ENCODE results near the gene UBE2Q2.
A peak's percentile ranks its signal among the peaks of the same experiment; 100 is the strongest.

UBE2Q2 gene

DNA sequence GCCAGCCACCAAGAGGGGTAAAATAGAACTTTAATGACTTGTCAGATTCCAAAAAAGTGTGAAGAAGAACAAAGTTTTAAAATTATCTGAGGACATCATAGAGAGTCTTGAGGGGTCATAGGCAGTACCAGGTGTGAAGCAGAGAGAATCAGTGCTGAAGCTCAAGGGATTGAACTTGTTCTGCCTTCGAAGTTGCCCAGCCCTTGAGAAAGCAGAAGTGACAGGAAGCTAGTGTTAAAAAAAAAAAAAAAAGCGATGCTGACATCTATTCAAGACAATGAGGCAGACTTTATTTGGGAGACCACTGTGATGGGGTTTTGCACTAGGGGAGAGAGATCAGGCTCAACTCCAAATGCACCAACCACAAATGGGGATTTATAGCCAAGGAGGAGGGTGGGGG is 82.2 kb downstream of the UBE2Q2 start:
- Histone ChIP-seq H2BK5ac (ENCODE audit: low read depth, low read length, poor library complexity) (no peak overlapping the region), H3K23ac (ENCODE audit: low read length) (no peak overlapping the region), H2AFZ (ENCODE audit: insufficient read depth, low read length, poor library complexity) (no peak overlapping the region), H4K12ac (ENCODE audit: low read depth, low read length) (no peak overlapping the region), H2BK120ac (ENCODE audit: insufficient read depth, low read length, poor library complexity) (no peak overlapping the region), H3K4me1 (ENCODE audit: control insufficient read depth in 1 of 2, insufficient read depth in 2 of 2, low read length in 2 of 2) (peaks cover 0 to 6% of the 10 kb centered on the region in 2 experiments), H3K79me2 (ENCODE audit: control insufficient read depth, insufficient read depth, low read length, poor library complexity) (peaks cover 2% of the 10 kb centered on the region), H3K4me3 (ENCODE audit: low read depth, low read length) (no peak overlapping the region), H3K36me3 (ENCODE audit: control insufficient read depth in 1 of 2, insufficient read depth in 2 of 2, low read length in 2 of 2) (peaks cover 0 to 15% of the 10 kb centered on the region in 2 experiments), H3K18ac (ENCODE audit: low read length) (no peak overlapping the region), H3K14ac (ENCODE audit: low read length) (no peak overlapping the region), H4K91ac (ENCODE audit: low read depth, low read length) (no peak overlapping the region), H3K79me1 (ENCODE audit: low read length) (no peaks in the 10 kb centered on the region), H4K8ac (ENCODE audit: low read depth, low read length) (no peak overlapping the region), H3K27ac (ENCODE audit: low read depth, low read length) (no peak overlapping the region), H2AK5ac (ENCODE audit: low read length) (no peak overlapping the region), H3K27me3 (ENCODE audit: insufficient read depth, low read length) (no peaks in the 10 kb centered on the region), H2BK12ac (ENCODE audit: low read length) (no peak overlapping the region), H3K4ac (ENCODE audit: low read depth, low read length) (no peak overlapping the region), H3K9ac (ENCODE audit: low read length) (no peak overlapping the region), H3K9me3 (ENCODE audit: insufficient read depth, low read depth, low read length) (no peaks in the 10 kb centered on the region), H3K4me2 (ENCODE audit: low read length) (no peak overlapping the region)
- DNase-seq = no peak
- no CpG with 5 or more reads among the region's 2 CpGs for WGBS (ENCODE audit: extremely low coverage, insufficient coverage, insufficient read length)

DNA sequence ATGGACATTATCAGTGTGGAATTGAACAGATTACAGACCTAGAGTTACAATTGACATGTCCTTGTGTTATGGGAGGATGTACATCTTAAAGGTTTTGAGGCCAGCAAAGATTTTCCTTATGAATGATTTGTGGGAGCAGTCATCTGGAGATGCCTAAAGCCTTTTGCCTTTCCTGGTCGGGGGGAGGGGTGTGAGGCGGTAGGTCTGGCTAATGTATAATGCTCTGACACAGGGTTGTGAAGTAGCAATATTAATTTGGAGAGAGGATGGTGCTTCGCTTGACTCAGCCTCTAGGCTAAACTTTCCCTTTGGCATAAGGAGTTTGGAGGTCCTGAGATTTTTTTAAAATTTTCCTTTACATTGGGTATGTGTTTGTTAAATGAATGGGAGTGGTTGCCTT is 83.7 kb downstream of the UBE2Q2 start:
- Histone ChIP-seq H3K4me2 (ENCODE audit: low read length) (no peak overlapping the region), H3K14ac (ENCODE audit: low read length) (no peak overlapping the region), H3K27ac (ENCODE audit: low read depth, low read length) (no peak overlapping the region), H3K79me1 (ENCODE audit: low read length) (no peaks in the 10 kb centered on the region), H3K18ac (ENCODE audit: low read length) (no peak overlapping the region), H3K23ac (ENCODE audit: low read length) (no peak overlapping the region), H3K9ac (ENCODE audit: low read length) (no peak overlapping the region), H3K4me1 (ENCODE audit: control insufficient read depth in 1 of 2, insufficient read depth in 2 of 2, low read length in 2 of 2) (peaks cover 0 to 6% of the 10 kb centered on the region in 2 experiments), H2AFZ (ENCODE audit: insufficient read depth, low read length, poor library complexity) (no peak overlapping the region), H3K9me3 (ENCODE audit: insufficient read depth, low read depth, low read length) (no peaks in the 10 kb centered on the region), H3K79me2 (ENCODE audit: control insufficient read depth, insufficient read depth, low read length, poor library complexity) (peaks cover 2% of the 10 kb centered on the region), H2BK5ac (ENCODE audit: low read depth, low read length, poor library complexity) (no peak overlapping the region), H2BK120ac (ENCODE audit: insufficient read depth, low read length, poor library complexity) (no peak overlapping the region), H3K36me3 (ENCODE audit: control insufficient read depth in 1 of 2, insufficient read depth in 2 of 2, low read length in 2 of 2) (peaks cover 0 to 18% of the 10 kb centered on the region in 2 experiments), H4K12ac (ENCODE audit: low read depth, low read length) (no peak overlapping the region), H3K4me3 (ENCODE audit: low read depth, low read length) (no peak overlapping the region), H2AK5ac (ENCODE audit: low read length) (no peak overlapping the region), H4K8ac (ENCODE audit: low read depth, low read length) (no peak overlapping the region), H3K4ac (ENCODE audit: low read depth, low read length) (no peak overlapping the region), H2BK12ac (ENCODE audit: low read length) (no peak overlapping the region), H3K27me3 (ENCODE audit: insufficient read depth, low read length) (no peaks in the 10 kb centered on the region), H4K91ac (ENCODE audit: low read depth, low read length) (no peak overlapping the region)
- no CpG with 5 or more reads among the region's 3 CpGs for WGBS (ENCODE audit: extremely low coverage, insufficient coverage, insufficient read length)
- DNase-seq = no peak

DNA sequence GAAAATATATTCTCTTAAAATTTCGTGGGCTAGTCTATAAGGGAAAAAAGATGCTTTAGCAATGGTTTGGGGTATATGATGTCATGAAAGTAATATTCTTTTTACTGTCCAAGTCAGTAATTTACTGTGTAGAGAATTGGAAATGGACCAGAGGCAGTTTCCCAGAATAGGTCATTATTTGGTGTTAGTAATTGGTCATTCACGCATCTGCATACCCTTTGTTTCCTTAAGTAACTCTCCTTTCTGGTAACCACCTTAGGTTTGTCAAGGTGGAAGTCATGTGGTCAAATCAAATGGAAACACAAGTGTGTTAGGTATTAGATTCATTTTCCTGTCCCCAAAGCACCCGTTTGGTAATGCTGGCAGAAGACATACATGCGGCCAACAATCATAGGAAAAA is 84.4 kb downstream of the UBE2Q2 start:
- no peak overlapping the region for H3K27ac ChIP-seq (ENCODE audit: low read depth, low read length)
- H3K4me3 ChIP-seq (ENCODE audit: low read depth, low read length) = no peak overlapping the region
- H3K79me1 ChIP-seq (ENCODE audit: low read length) = no peaks in the 10 kb centered on the region
- no peak overlapping the region for H2BK12ac ChIP-seq (ENCODE audit: low read length)
- H3K23ac ChIP-seq (ENCODE audit: low read length) = no peak overlapping the region
- no peak overlapping the region for H3K9ac ChIP-seq (ENCODE audit: low read length)
- H4K12ac ChIP-seq (ENCODE audit: low read depth, low read length) = no peak overlapping the region
- H3K18ac ChIP-seq (ENCODE audit: low read length) = no peak overlapping the region
- H4K91ac ChIP-seq (ENCODE audit: low read depth, low read length) = no peak overlapping the region
- no peak for DNase-seq
- no peak overlapping the region for H2AK5ac ChIP-seq (ENCODE audit: low read length)
- WGBS (ENCODE audit: extremely low coverage, insufficient coverage, insufficient read length) = no CpG with 5 or more reads among the region's 4 CpGs
- no peak overlapping the region for H4K8ac ChIP-seq (ENCODE audit: low read depth, low read length)
- H3K79me2 ChIP-seq (ENCODE audit: control insufficient read depth, insufficient read depth, low read length, poor library complexity) = peaks cover 2% of the 10 kb centered on the region
- no peak overlapping the region for H2BK5ac ChIP-seq (ENCODE audit: low read depth, low read length, poor library complexity)
- no peak overlapping the region for H2BK120ac ChIP-seq (ENCODE audit: insufficient read depth, low read length, poor library complexity)
- no peak overlapping the region for H3K14ac ChIP-seq (ENCODE audit: low read length)
- no peak overlapping the region for H2AFZ ChIP-seq (ENCODE audit: insufficient read depth, low read length, poor library complexity)
- no peak overlapping the region for H3K4me2 ChIP-seq (ENCODE audit: low read length)
- no peaks in the 10 kb centered on the region for H3K27me3 ChIP-seq (ENCODE audit: insufficient read depth, low read length)
- no peak overlapping the region for H3K4ac ChIP-seq (ENCODE audit: low read depth, low read length)
- H3K9me3 ChIP-seq (ENCODE audit: insufficient read depth, low read depth, low read length) = no peaks in the 10 kb centered on the region
- H3K4me1 ChIP-seq (ENCODE audit: control insufficient read depth in 1 of 2, insufficient read depth in 2 of 2, low read length in 2 of 2) = peaks cover 0 to 6% of the 10 kb centered on the region in 2 experiments
- H3K36me3 ChIP-seq (ENCODE audit: control insufficient read depth in 1 of 2, insufficient read depth in 2 of 2, low read length in 2 of 2) = peaks cover 1 to 14% of the 10 kb centered on the region in 2 experiments

DNA sequence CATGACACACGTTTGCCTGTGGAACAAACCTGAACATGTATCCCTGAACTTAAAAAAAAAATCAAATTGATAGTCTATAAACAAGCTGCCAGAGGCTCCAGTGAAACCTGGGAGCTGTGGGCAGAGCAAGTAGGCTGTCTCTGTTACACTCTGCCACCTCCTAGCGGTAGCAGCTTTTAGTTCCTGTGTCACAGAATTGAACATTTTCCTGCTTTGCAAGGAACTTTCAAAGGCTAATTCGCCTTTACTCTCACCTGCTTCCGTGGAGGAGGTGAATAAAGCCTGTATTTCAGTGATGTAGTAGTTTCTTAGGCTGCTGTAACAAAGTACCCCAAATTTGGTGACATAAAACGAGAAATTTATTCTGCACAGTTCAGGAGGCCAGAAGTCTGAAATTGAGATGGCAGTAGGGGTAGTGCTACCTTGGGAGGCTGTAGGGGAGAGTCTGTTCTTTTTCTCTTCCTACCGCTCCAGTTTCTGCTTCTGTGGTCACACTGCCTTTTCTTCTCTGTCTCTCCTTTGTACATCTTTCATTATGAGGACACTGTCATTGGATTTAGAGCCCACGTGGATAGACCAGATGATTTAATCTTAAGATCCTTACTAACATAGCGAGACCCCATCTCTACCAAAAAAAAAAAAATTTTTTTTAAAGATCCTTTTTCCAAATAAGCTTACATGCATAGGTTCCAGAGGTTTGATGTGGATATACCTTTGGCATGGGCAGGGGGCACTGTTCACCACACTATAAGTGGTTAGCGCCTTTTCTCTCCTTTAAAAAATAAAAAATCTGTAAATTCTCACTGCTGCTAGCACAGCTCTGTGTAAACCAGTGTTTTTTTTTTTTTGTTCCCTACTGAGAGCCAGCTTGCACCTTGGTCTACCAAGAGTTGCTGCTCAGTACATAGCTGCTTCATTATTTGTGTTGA is 85.7 kb downstream of the UBE2Q2 start:
- DNase-seq = peak; percentile 27 to 62
- H3K79me1 ChIP-seq (ENCODE audit: low read length) = no peaks in the 10 kb centered on the region
- H3K9ac ChIP-seq (ENCODE audit: low read length) = no peak overlapping the region
- WGBS (ENCODE audit: extremely low coverage, insufficient coverage, insufficient read length) = no CpG with 5 or more reads among the region's 9 CpGs
- no peaks in the 10 kb centered on the region for H3K9me3 ChIP-seq (ENCODE audit: insufficient read depth, low read depth, low read length)
- no peak overlapping the region for H2AK5ac ChIP-seq (ENCODE audit: low read length)
- no peak overlapping the region for H3K23ac ChIP-seq (ENCODE audit: low read length)
- peaks cover 3 to 11% of the 10 kb centered on the region in 2 experiments for H3K36me3 ChIP-seq (ENCODE audit: control insufficient read depth in 1 of 2, insufficient read depth in 2 of 2, low read length in 2 of 2)
- H2AFZ ChIP-seq (ENCODE audit: insufficient read depth, low read length, poor library complexity) = no peak overlapping the region
- no peak overlapping the region for H3K4ac ChIP-seq (ENCODE audit: low read depth, low read length)
- H3K27me3 ChIP-seq (ENCODE audit: insufficient read depth, low read length) = no peaks in the 10 kb centered on the region
- no peak overlapping the region for H4K91ac ChIP-seq (ENCODE audit: low read depth, low read length)
- no peak overlapping the region for H3K18ac ChIP-seq (ENCODE audit: low read length)
- no peak overlapping the region for H4K8ac ChIP-seq (ENCODE audit: low read depth, low read length)
- no peak overlapping the region for H3K4me3 ChIP-seq (ENCODE audit: low read depth, low read length)
- H3K4me1 ChIP-seq (ENCODE audit: control insufficient read depth in 1 of 2, insufficient read depth in 2 of 2, low read length in 2 of 2) = peaks cover 0 to 3% of the 10 kb centered on the region in 2 experiments
- no peak overlapping the region for H4K12ac ChIP-seq (ENCODE audit: low read depth, low read length)
- H2BK120ac ChIP-seq (ENCODE audit: insufficient read depth, low read length, poor library complexity) = no peak overlapping the region
- no peak overlapping the region for H3K4me2 ChIP-seq (ENCODE audit: low read length)
- no peak overlapping the region for H3K14ac ChIP-seq (ENCODE audit: low read length)
- no peak overlapping the region for H2BK5ac ChIP-seq (ENCODE audit: low read depth, low read length, poor library complexity)
- H2BK12ac ChIP-seq (ENCODE audit: low read length) = no peak overlapping the region
- peaks cover 2% of the 10 kb centered on the region for H3K79me2 ChIP-seq (ENCODE audit: control insufficient read depth, insufficient read depth, low read length, poor library complexity)
- H3K27ac ChIP-seq (ENCODE audit: low read depth, low read length) = no peak overlapping the region
